Measurements from ENCODE around the gene CAB39L.

The CAB39L gene

DNA sequence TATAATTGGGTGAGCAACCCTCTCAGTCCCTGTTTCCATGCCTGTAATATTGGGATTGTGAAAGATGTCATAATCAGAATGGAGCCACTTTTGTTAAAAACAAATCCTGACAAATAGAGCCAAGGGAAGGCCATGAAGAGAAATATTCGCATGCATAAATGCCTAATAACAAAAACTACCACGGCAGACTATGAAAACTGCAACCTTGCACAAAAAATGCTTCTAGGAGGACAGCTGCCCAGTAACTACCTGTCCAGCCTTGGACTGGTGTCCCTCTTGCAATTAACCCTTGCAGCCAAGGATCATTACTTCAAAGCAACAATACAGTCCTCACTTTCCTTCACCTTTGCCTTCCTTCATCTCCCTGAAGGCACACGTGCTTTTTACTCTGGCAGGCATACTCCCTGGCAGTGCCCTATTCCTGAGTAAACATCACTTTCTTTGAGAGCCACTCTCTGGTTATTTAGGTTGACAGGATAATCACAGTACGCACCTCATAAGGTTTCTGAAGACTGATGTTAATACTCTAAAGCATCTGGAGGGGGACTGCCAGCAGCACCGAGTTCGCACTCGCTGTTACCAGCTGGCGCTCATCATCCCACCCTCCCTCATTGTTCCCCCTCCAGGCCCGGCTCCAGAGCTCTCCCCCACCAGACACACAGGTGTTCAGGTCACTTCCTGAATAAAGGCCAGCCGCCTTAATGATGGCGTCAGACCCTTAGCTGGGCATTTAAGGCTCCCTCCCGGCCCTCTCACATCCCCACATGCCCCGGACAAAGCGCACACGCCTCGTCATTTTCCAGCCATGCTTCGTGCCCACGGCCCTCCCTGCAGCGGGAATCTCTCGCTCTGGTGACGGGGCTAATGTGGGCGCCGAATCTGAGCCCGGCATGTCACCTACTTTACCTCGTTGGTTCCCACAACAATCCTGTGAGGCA lies 138.8 kb downstream of the CAB39L start:
- TF ChIP-seq, protein P1, sequence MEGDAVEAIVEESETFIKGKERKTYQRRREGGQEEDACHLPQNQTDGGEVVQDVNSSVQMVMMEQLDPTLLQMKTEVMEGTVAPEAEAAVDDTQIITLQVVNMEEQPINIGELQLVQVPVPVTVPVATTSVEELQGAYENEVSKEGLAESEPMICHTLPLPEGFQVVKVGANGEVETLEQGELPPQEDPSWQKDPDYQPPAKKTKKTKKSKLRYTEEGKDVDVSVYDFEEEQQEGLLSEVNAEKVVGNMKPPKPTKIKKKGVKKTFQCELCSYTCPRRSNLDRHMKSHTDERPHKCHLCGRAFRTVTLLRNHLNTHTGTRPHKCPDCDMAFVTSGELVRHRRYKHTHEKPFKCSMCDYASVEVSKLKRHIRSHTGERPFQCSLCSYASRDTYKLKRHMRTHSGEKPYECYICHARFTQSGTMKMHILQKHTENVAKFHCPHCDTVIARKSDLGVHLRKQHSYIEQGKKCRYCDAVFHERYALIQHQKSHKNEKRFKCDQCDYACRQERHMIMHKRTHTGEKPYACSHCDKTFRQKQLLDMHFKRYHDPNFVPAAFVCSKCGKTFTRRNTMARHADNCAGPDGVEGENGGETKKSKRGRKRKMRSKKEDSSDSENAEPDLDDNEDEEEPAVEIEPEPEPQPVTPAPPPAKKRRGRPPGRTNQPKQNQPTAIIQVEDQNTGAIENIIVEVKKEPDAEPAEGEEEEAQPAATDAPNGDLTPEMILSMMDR (IDR thresholded peaks at IDR 0.05; ENCODE audit: control insufficient read depth, extremely low read depth, insufficient read depth) = no peak
- no peak for DNase-seq (ENCODE audit: low read depth)
- no peak overlapping the region for H3K4me3 ChIP-seq (ENCODE audit: low read depth, low read length)

DNA sequence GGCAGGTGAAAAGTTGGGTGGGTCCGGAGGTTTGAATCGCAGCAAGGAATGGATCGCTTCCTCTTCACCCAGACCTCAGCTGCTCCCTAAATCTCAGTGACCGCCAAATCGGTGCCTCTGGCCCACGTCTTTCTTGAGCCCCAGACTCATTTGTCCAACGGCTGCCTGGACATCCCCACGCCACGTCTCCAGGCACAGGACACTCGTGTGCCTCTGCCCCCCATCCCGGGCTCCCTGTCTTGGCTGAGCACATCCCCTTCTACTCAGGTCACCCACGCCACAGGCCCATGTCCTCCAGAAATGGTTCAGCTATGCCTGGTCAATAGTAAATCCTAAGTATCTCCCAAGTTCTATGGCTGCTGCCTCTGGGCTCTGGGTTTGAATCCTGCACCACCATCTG lies 139.5 kb downstream of the CAB39L start:
- no peak overlapping the region for H3K4me3 ChIP-seq (ENCODE audit: low read depth, low read length)
- DNase-seq (ENCODE audit: low read depth) = no peak
- TF ChIP-seq, protein P1 (IDR thresholded peaks at IDR 0.05; ENCODE audit: control insufficient read depth, extremely low read depth, insufficient read depth) = no peak

DNA sequence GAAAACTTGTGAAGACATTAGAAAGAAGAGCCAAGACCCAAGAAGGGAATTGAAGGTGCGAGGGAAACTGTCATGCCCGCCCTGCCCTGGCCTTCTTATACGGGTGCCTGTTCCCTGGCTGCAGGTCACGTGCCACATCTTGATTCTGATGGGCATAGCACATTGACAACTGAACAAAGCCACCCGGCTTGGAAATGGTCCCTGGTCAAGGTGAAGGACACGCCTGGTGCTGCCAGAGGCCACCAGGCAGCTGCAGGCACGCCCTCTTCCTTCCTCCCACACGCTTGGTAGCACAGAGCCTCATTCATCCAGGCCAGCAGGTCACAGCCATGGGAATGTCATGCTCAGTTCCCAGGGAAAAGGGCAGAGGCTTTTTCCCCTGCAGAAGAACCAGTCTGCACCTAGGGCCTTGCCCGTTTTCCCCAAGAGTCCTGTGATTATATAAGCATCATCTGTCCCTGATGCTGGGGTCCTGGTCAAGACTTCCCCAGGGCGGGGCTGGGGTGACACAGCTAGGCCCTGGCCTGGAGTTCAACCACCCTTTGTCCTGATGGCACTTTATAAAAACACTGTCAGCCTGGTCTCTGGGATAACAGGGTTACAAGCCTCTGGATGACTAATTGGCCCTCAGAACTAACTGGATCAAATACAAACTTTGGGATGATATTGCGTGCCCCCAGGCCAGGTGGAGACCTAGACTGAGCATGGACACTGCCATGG lies 140.2 kb downstream of the CAB39L start:
- TF ChIP-seq, protein P1 (IDR thresholded peaks at IDR 0.05; ENCODE audit: control insufficient read depth, extremely low read depth, insufficient read depth) = no peak
- no peak overlapping the region for H3K4me3 ChIP-seq (ENCODE audit: low read depth, low read length)
- no peak for DNase-seq (ENCODE audit: low read depth)

DNA sequence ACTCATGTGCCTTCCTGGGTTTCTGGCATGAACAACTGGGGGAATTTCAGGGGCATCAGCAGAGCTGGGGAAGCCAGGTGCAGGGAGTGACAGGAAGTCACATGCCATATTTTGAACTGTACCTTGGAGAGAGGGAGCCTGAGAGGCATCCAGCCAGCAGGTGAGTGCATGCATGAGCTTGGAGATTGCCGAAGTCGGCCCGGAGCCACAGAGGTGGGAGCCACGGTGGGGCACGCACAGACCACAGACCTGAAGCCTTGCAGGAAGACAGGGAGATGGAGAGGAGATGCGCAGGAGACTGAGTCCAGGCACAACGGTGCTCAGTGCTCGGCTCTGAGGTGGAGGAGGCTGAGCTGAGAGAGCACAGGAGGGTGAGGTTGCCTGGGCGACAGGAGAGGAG lies 141.0 kb downstream of the CAB39L start:
- DNase-seq (ENCODE audit: low read depth) = no peak
- TF ChIP-seq, protein P1 (IDR thresholded peaks at IDR 0.05; ENCODE audit: control insufficient read depth, extremely low read depth, insufficient read depth) = no peak
- no peak overlapping the region for H3K4me3 ChIP-seq (ENCODE audit: low read depth, low read length)

DNA sequence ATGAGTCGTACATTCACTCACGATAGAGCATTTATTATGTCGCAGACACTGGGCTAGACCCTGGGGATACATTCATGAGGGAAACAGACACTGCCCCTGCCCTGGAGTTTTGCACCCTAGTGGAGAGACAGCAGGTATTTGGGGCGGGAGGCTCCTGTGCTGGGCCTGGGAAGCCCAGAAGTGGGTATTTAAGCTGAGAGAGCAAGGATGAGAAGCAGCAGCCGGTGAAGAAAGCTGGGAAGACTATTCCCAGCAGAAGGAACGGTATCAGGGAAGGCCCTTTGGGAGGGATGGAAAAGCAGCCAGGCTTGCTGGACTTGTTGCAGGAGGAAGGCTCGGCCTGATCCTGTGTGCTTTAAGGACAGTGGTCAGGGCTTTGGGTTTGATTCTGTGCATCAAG lies 141.6 kb downstream of the CAB39L start:
- TF ChIP-seq, protein P1 (IDR thresholded peaks at IDR 0.05; ENCODE audit: control insufficient read depth, extremely low read depth, insufficient read depth) = no peak
- no peak overlapping the region for H3K4me3 ChIP-seq (ENCODE audit: low read depth, low read length)

DNA sequence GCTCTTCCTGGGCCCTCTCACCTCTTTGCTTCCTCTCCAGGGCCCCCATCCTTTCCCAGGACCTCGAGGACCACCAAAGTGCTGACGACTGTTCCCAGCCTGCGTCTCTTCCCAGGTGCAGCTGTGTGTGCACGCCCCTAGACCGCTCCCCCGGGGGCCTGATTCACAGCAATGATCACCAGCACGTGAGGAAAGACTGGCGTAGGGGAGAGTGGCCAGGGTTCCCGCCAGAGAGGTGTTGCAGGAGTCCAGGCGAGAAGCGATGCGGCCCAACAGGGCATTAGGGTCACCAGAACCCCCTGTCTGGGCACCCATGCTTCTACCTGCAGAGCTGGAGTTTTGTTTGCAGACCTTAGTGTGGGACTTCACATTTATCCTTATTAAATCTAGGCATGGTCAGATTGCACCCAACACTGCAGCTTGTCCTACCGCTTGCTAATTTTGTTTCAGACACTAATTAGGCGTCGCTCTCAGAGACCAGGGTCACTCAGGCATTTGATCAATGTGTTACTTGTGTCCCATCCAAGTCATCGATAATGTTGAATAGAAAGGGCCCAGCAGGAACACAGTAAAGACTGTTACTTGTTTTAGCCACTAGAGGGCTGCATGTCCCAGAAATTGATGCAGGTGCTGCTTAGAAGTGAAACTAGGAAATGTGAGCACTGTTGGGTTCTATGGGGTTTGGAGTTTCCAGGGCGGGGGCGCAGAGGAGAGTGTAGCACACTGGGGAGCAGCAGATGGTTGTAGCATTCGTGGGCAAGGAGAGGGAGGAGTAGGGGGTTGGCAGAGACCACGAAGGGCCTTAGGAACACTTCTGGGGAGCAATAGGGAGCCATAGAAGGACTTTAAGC lies 142.9 kb downstream of the CAB39L start:
- DNase-seq (ENCODE audit: low read depth) = peak; percentile 38
- TF ChIP-seq, protein P1 (IDR thresholded peaks at IDR 0.05; ENCODE audit: control insufficient read depth, extremely low read depth, insufficient read depth) = peak; percentile 77
- H3K4me3 ChIP-seq (ENCODE audit: low read depth, low read length) = no peak overlapping the region

More for the DNA sequence above, 141.6 kb downstream of the CAB39L start:
- DNase-seq (ENCODE audit: low read depth) = no peak
